ENCODE results near the gene OR10H2.

DNA sequence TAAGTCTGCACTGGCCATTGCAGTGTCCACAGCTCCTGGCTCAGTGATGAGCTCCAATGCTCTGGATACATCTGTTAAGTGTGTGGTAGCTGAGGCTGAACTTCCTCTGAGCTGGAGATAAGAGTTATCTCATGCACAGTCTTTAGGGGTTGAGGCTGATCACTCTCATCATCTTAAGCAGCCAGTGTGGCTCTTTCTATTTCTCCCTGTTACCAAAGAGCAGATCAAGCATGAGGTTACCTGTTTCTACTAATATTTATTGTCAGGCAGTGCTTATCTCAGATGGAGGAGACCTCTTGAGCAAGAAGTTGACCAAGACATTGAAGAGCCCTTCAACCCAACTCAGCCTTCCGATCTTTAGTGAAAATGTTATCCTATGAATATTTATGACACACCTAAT lies 6.6 kb upstream of the OR10H2 start:
- TF ChIP-seq, protein P1, sequence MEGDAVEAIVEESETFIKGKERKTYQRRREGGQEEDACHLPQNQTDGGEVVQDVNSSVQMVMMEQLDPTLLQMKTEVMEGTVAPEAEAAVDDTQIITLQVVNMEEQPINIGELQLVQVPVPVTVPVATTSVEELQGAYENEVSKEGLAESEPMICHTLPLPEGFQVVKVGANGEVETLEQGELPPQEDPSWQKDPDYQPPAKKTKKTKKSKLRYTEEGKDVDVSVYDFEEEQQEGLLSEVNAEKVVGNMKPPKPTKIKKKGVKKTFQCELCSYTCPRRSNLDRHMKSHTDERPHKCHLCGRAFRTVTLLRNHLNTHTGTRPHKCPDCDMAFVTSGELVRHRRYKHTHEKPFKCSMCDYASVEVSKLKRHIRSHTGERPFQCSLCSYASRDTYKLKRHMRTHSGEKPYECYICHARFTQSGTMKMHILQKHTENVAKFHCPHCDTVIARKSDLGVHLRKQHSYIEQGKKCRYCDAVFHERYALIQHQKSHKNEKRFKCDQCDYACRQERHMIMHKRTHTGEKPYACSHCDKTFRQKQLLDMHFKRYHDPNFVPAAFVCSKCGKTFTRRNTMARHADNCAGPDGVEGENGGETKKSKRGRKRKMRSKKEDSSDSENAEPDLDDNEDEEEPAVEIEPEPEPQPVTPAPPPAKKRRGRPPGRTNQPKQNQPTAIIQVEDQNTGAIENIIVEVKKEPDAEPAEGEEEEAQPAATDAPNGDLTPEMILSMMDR (IDR thresholded peaks at IDR 0.05; ENCODE audit: extremely low read depth in 1 of 2, insufficient read depth in 1 of 2, low read depth in 1 of 2, low read length in 2 of 2), result no peak
- no peak for TF ChIP-seq POLR2A (IDR thresholded peaks at IDR 0.05; ENCODE audit: low read depth, low read length)
